Lung (tissue), 12 donors: ENCODE data around the gene COL15A1. TPM values are rescaled to one million over a fixed set of nuclear protein-coding genes. Genes with fewer than 3 reads are reported as not detected.

Experiments
- ATAC-seq: fragments of 200-7000 bp; cut with Tn5 transposase; one replicate; pipeline ENCODE4 v1.9.1; 2020; ENCODE audit warnings: moderate number of reproducible peaks; ENCODE audit not compliant: insufficient read depth, low FRiP score
- DNase-seq, 3 donors: peaks; one replicate each; pipeline ENCODE4 v3.0.0-alpha.2; 2013 to 2017
- H3K27ac ChIP-seq, 2 donors: one replicate each; pipeline ENCODE4 v1.5.1; 2013; ENCODE audit warnings: mild to moderate bottlenecking in 2 of 2, moderate library complexity in 2 of 2, control low read depth in 1 of 2, inconsistent platforms in 1 of 2, low read depth in 1 of 2, low read length in 1 of 2
- H3K27me3 ChIP-seq, 3 donors: one replicate each; pipeline ENCODE4 v1.5.1; 2013; ENCODE audit warnings: low read length in 2 of 3; ENCODE audit not compliant: control insufficient read depth in 3 of 3, insufficient read depth in 3 of 3
- H3K36me3 ChIP-seq, 4 donors: one replicate each; pipeline ENCODE4 v1.5.1; 2013; ENCODE audit warnings: low read length in 4 of 4, mild to moderate bottlenecking in 1 of 4, moderate library complexity in 1 of 4; ENCODE audit not compliant: control insufficient read depth in 4 of 4, insufficient read depth in 4 of 4
- H3K4me1 ChIP-seq, 5 donors: one replicate each; pipeline ENCODE4 v1.5.1; 2013; ENCODE audit warnings: low read length in 5 of 5, mild to moderate bottlenecking in 2 of 5, moderate library complexity in 1 of 5; ENCODE audit not compliant: control insufficient read depth in 5 of 5, insufficient read depth in 5 of 5
- H3K4me3 ChIP-seq: one replicate; pipeline ENCODE4 v1.5.1; 2013; ENCODE audit warnings: mild to moderate bottlenecking, control low read depth, moderate library complexity
- H3K9ac ChIP-seq, 2 donors: one replicate each; pipeline ENCODE4 v1.5.1; 2013; ENCODE audit warnings: low read length in 2 of 2, control low read depth in 1 of 2; ENCODE audit not compliant: insufficient read depth in 1 of 2
- H3K9me3 ChIP-seq, 4 donors: one replicate each; pipeline ENCODE4 v1.5.1; 2013; ENCODE audit warnings: low read length in 3 of 4, mild to moderate bottlenecking in 1 of 4, moderate library complexity in 1 of 4; ENCODE audit not compliant: control insufficient read depth in 4 of 4, insufficient read depth in 3 of 4
- WGBS, 2 donors: extraction: QIAGEN DNeasy Blood & Tissue Kit; methylation state at CpG; one replicate each; pipeline ENCODE4 v1.1.7; 2013; 5-methylcytosine and 5-hydroxymethylcytosine counted together
- polyA plus RNA-seq, 2 donors: library from polyadenylated mRNA; stranded (reverse); fragments of 200-250 nt; gene quantifications; one replicate each; pipeline ENCODE4 v1.2.1, GENCODE V29; 2013
- total RNA-seq, 2 donors: library from RNA; depleted of rRNA in 1 of 2; stranded (reverse); fragments of >200 nt in 1 of 2; gene quantifications; one replicate each; pipeline ENCODE4 v1.2.1, GENCODE V29; 2014 to 2021
- TF ChIP-seq, protein P1 (sequence below): IDR thresholded peaks from 2 replicates; pipeline ENCODE4 v1.5.1; 2012; ENCODE audit warnings: mild to moderate bottlenecking; ENCODE audit errors: control extremely low read depth, extremely low read depth
- donor health status: control.
- donor health status: control.
- donor health status: Bipolar disorder and iron deficiency.
- donor health status: healthy.
- donor health status: DM: yes; HTN: yes; CAD: no.

COL15A1 gene
- total and polyA plus RNA-seq, 4 donors: 2.9 to 40.5 (median 8.5) TPM

GRCh38 chr9:99001892-99002291, 58.2 kb downstream of the COL15A1 start:
- H3K4me1 ChIP-seq: peaks cover 0 to 20% (median 3%) of the 10 kb centered on the region in 5 donors
- 92 to 95% methylated on average over 2 of the region's 2 CpGs for WGBS, 2 donors
- H3K27ac ChIP-seq: no peak overlapping the region
- H3K9me3 ChIP-seq: no peaks in the 10 kb centered on the region
- no peaks in the 10 kb centered on the region for H3K36me3 ChIP-seq
- ATAC-seq: no peak
- no peaks in the 10 kb centered on the region for H3K27me3 ChIP-seq
- no peak overlapping the region for H3K9ac ChIP-seq
- TF ChIP-seq, protein P1, sequence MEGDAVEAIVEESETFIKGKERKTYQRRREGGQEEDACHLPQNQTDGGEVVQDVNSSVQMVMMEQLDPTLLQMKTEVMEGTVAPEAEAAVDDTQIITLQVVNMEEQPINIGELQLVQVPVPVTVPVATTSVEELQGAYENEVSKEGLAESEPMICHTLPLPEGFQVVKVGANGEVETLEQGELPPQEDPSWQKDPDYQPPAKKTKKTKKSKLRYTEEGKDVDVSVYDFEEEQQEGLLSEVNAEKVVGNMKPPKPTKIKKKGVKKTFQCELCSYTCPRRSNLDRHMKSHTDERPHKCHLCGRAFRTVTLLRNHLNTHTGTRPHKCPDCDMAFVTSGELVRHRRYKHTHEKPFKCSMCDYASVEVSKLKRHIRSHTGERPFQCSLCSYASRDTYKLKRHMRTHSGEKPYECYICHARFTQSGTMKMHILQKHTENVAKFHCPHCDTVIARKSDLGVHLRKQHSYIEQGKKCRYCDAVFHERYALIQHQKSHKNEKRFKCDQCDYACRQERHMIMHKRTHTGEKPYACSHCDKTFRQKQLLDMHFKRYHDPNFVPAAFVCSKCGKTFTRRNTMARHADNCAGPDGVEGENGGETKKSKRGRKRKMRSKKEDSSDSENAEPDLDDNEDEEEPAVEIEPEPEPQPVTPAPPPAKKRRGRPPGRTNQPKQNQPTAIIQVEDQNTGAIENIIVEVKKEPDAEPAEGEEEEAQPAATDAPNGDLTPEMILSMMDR: no peak
- DNase-seq: no peak
- no peak overlapping the region for H3K4me3 ChIP-seq

DNA sequence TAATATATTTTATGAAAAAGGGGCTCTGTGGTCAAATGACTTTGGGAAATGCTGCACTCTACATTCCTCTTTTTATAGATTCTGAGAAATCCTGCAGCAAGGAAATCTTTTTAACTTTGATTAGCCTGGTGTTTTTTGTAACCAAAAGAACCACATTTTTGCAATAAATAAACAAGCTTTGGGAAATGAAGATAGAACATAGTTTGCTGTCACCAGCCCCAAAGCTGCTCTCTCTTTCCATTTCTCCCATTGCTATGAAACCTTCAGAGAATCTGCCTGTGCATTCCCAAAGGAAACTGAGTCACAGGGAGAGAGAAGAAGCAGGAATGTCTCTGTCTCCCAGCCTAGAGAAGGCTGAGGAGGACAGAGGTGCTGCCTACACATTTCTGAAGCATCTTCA, 59.0 kb downstream of the COL15A1 start:
- DNase-seq: no peak
- no peak overlapping the region for H3K9ac ChIP-seq
- no peak overlapping the region for H3K4me3 ChIP-seq
- ATAC-seq: no peak
- H3K9me3 ChIP-seq: no peaks in the 10 kb centered on the region
- H3K27me3 ChIP-seq: no peaks in the 10 kb centered on the region
- H3K36me3 ChIP-seq: no peaks in the 10 kb centered on the region
- H3K4me1 ChIP-seq: peaks cover 0 to 15% (median 3%) of the 10 kb centered on the region in 5 donors
- no peak overlapping the region for H3K27ac ChIP-seq
- TF ChIP-seq, protein P1: no peak

- TF ChIP-seq, protein P1: no peak
- Histone ChIP-seq H3K36me3 (no peaks in the 10 kb centered on the region), H3K4me3 (no peak overlapping the region), H3K4me1 (peaks cover 0 to 9% (median 3%) of the 10 kb centered on the region in 5 donors), H3K9ac (no peak overlapping the region), H3K27ac (no peak overlapping the region), H3K9me3 (no peaks in the 10 kb centered on the region), H3K27me3 (no peaks in the 10 kb centered on the region)
- ATAC-seq (no peak), DNase-seq (no peak)
- 94 to 96% methylated on average over 5 of the region's 5 CpGs for WGBS, 2 donors
These were observed 59.6 kb downstream of the COL15A1 start for GRCh38 chr9:99003308-99003707.

DNA sequence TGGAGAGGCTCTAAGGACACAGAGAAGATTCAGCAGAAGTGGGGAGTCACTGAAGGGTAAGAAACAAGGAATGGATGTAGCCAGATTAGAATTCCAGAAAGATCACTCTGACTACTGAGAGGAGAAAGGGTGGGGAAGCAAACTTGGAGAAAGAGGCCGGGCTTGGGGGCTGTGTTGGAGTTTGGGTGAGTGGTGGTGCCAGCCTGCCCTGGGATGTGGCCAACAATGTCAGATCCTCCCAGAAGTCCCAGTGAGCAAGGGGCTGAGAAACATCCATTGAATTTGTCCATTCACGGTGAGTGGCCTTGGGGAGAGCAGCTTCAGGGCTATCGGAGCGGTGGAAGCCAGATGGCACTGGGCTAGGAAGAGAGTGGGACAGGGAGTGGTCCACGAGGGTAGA, 60.4 kb downstream of the COL15A1 start:
- 94 to 96% methylated on average over 5 of the region's 5 CpGs for WGBS, 2 donors
- TF ChIP-seq, protein P1: no peak

More for the DNA sequence above, 60.4 kb downstream of the COL15A1 start:
- Histone ChIP-seq H3K9ac (no peak overlapping the region), H3K4me3 (no peak overlapping the region), H3K9me3 (no peaks in the 10 kb centered on the region), H3K4me1 (peaks cover 0 to 3% (median 0%) of the 10 kb centered on the region in 5 donors), H3K27ac (no peak overlapping the region), H3K27me3 (no peaks in the 10 kb centered on the region), H3K36me3 (no peaks in the 10 kb centered on the region)
- ATAC-seq: no peak
- no peak for DNase-seq
